Subcutaneous abdominal adipose tissue (tissue), 5 donors: ENCODE data around the gene CCSER1.

Experiments used
- H3K27ac ChIP-seq: one replicate; pipeline ENCODE4 v1.7.0; 2013; ENCODE audit warnings: low read depth, mild to moderate bottlenecking, inconsistent platforms, low read length, moderate library complexity
- H3K27me3 ChIP-seq, 5 donors: one replicate each; pipeline ENCODE4 v1.7.0; 2013; ENCODE audit warnings: low read length in 5 of 5, inconsistent platforms in 1 of 5; ENCODE audit not compliant: control insufficient read depth in 5 of 5, insufficient read depth in 4 of 5
- H3K36me3 ChIP-seq, 5 donors: one replicate each; pipeline ENCODE4 v1.7.0; 2013; ENCODE audit warnings: low read length in 5 of 5; ENCODE audit not compliant: control insufficient read depth in 5 of 5, insufficient read depth in 5 of 5
- H3K4me1 ChIP-seq, 5 donors: one replicate each; pipeline ENCODE4 v1.7.0; 2013; ENCODE audit warnings: low read length in 5 of 5, mild to moderate bottlenecking in 3 of 5, moderate library complexity in 1 of 5; ENCODE audit not compliant: control insufficient read depth in 5 of 5, insufficient read depth in 5 of 5
- H3K4me3 ChIP-seq, 5 donors: one replicate each; pipeline ENCODE4 v1.7.0; 2013; ENCODE audit warnings: low read length in 5 of 5, low read depth in 1 of 5
- H3K9ac ChIP-seq, 5 donors: one replicate each; pipeline ENCODE4 v1.7.0; 2013; ENCODE audit warnings: low read length in 5 of 5, mild to moderate bottlenecking in 4 of 5, moderate library complexity in 3 of 5
- H3K9me3 ChIP-seq, 5 donors: one replicate each; pipeline ENCODE4 v1.7.0; 2013; ENCODE audit warnings: low read length in 5 of 5; ENCODE audit not compliant: control insufficient read depth in 5 of 5
- donor health status: healthy.
- donor health status: healthy.
- donor health status: healthy.
- donor health status: healthy.
- donor health status: healthy.

CCSER1 gene

DNA sequence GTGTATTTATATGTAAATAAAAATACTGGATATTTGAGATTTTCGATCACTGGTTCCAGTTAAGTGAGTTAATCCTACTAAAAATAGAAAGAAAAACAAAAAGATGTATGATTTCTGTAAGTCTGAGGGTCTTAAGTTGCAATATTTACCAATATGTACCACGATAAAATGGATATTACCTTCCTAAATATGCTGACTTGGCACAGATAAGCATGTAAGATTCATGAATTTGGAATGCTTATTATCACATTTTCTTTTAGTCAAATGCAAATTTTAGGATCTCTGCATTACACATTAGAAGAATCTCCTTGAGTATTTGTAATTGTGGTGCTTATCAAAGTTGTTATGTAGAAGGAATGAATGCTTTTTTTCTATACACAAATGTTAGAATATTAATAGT lies 1158.3 kb downstream of the CCSER1 start:
- Histone ChIP-seq H3K4me3 (no peak overlapping the region), H3K36me3 (no peaks in the 10 kb centered on the region), H3K9ac (no peak overlapping the region)

DNA sequence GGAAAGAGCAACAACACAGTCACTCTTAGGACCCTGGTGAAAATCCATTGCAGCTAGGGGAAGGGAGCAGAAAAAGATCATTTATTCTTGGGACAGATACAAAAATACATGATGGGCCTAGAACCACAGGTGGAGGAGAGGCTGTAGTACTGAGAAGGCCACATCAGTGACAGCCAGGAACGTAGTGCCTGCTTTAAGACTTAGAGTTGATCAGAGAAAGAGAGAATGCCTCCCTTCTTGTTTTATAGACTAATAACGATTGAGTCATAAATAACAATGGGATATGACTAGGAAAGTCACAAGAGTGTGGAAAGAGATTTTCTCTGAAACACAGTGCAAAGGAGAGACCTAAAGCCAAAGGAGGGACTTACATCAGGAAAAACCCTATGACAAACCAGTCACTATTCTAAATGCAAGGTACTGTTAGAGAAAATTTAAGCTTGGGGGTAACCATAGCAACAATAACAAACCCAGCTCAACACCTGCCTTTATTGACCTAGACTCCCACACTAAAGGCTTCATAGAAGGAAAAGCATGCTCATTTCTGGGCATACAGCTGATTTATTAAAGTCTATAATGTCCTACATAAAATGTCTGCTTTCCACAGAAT lies 1161.6 kb downstream of the CCSER1 start:
- Histone ChIP-seq H3K4me1 (no peaks in the 10 kb centered on the region), H3K4me3 (no peak overlapping the region), H3K9me3 (no peaks in the 10 kb centered on the region), H3K9ac (no peak overlapping the region), H3K27ac (no peak overlapping the region), H3K36me3 (no peaks in the 10 kb centered on the region), H3K27me3 (no peaks in the 10 kb centered on the region)

More for the DNA sequence above, 1158.3 kb downstream of the CCSER1 start:
- Histone ChIP-seq H3K9me3 (no peaks in the 10 kb centered on the region), H3K4me1 (no peaks in the 10 kb centered on the region), H3K27ac (no peak overlapping the region), H3K27me3 (no peaks in the 10 kb centered on the region)

DNA sequence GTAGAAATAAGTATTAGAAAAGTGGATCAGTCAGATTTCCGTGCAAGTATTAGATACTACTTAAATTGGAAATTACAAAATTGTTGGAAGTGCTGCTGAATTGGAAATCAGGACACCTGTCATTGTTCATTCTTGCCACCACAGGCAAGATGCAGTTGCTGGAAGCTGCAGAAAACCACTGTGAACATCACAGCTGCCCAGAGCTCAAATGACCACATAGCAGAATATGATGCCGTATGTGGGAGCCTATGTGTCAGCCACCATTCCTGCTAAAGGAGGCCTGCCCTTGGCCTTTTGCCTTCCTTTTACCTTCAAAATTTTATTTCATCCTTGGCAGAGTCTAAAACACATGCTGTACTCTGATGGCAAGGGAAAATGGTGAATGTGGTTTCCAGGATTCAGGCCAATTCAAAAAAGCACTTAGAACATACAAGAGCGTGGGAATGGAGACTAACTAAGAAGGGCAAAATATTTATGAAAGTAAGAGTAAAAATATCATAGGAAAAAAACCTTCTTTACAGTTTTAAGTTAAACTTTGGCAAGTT lies 1171.0 kb downstream of the CCSER1 start:
- no peak overlapping the region for H3K9ac ChIP-seq
- H3K9me3 ChIP-seq = peaks cover 0 to 8% (median 0%) of the 10 kb centered on the region in 5 donors
- H3K27me3 ChIP-seq = no peaks in the 10 kb centered on the region
- H3K27ac ChIP-seq = no peak overlapping the region
- no peaks in the 10 kb centered on the region for H3K4me1 ChIP-seq
- no peak overlapping the region for H3K4me3 ChIP-seq
- H3K36me3 ChIP-seq = no peaks in the 10 kb centered on the region

DNA sequence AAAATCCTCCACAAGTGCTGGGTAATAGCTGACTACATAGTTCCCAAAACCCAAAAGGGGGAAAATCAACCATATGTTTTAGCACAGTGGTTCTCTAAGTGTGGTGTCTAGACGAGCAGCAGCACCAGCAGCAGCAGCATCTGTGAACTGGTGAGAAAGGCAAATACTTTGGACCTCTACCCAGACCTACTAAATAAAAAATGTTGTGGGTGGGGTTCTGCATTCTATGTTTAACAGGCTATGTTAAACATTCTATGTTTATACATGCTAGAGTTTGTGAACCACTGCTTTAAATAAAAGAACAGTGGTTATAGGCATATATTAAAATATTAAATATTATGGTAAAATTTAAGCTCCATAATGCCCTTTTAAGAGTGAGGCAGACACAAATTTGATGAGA lies 1171.6 kb downstream of the CCSER1 start:
- Histone ChIP-seq H3K4me1 (no peaks in the 10 kb centered on the region), H3K27ac (no peak overlapping the region), H3K4me3 (no peak overlapping the region), H3K9ac (no peak overlapping the region), H3K9me3 (peaks cover 0 to 8% (median 0%) of the 10 kb centered on the region in 5 donors), H3K27me3 (no peaks in the 10 kb centered on the region), H3K36me3 (no peaks in the 10 kb centered on the region)

DNA sequence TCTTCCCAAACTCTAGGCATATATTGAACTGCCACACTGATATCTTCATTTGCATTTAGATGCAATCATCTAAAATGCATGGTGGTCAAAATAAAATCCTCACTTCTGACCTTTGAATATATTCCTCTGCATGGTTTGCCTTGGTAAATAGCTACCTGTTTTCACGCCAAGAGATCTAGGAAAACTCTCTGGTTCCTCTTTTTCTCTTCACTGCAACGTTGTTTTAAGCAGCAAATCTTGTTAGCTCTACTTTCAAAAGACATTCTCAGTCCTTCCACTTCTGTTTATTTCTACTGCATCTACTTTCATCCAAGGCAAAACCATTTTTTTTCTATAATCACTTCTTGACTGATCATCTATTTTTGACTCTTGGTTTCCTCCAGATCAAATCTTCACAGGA lies 1174.9 kb downstream of the CCSER1 start:
- no peak overlapping the region for H3K9ac ChIP-seq
- H3K36me3 ChIP-seq = no peaks in the 10 kb centered on the region
- H3K4me1 ChIP-seq = no peaks in the 10 kb centered on the region
- H3K27me3 ChIP-seq = no peaks in the 10 kb centered on the region
- H3K27ac ChIP-seq = no peak overlapping the region
- H3K4me3 ChIP-seq = no peak overlapping the region
- no peaks in the 10 kb centered on the region for H3K9me3 ChIP-seq

DNA sequence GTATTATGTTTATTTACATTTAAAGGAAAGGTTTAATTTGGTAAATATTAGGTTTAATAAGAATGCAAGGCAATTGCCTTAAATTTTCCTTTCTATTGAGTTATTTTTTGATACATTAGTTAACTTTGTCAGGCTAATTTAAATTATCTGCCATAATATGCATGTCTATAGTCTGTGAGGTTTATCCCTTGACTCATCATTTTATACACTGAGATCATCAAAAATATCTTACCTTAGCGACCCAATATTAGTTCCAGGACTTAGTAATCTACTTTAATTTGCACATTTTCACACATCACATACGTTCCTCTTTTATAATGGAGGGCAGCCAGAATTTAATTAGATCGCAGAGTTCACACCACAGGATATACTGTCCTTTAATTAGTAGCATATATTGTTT lies 1177.1 kb downstream of the CCSER1 start:
- Histone ChIP-seq H3K27ac (no peak overlapping the region), H3K9ac (no peak overlapping the region), H3K9me3 (no peaks in the 10 kb centered on the region), H3K27me3 (no peaks in the 10 kb centered on the region), H3K36me3 (no peaks in the 10 kb centered on the region), H3K4me3 (no peak overlapping the region), H3K4me1 (no peaks in the 10 kb centered on the region)

DNA sequence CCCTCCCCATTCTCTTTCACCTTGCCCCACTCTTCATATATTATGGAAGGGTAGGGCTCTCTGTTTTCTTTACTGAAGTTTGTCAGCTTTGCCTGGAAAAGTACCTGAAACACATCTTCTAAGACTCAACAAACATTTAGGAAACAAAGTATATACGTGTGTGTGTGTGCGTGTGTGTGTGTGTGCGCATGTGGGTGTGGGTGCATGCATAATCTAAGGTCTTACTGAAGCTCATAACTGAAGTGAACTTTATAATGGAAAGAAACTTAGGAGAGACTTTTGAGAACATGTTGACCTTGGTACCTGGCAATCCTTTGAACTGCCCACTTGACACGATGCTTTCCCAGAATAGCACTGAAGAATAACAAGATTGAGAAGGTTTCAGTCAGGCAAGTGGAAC lies 1190.2 kb downstream of the CCSER1 start:
- no peaks in the 10 kb centered on the region for H3K36me3 ChIP-seq
- H3K27me3 ChIP-seq = no peaks in the 10 kb centered on the region
- no peak overlapping the region for H3K9ac ChIP-seq

DNA sequence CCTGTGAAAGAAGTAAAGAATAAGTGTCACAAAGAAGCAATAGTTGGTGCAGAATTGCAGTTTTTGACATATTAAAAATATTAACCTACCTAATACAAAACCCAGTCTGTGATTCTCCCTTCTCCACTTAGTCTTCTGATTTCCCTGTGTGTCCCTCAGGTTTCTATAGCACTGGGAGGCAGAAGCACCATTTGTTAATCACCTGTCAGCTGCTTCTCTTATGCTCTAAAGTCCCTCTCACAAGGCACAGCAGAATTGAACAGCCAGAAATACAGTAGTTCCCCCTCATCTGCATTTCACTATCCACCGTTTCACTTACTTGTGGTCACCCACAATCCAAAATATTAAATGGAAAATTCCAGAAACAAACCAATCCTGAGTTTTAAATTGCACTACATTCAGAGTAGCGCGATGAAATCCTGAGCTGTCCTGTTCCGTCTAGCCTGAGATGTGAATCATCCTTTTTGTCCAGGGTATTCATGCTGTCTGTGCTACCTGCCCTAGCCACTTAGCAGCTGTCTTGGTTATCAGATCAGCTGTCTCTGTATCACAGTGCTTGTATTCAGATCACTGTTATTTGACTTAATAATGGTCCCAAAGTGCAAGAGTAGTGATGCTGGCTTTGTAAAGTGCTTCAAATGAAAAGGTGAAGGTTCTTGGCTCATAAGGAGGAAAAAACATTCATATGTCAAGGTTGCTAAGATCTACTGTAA lies 1192.5 kb downstream of the CCSER1 start:
- H3K4me3 ChIP-seq = no peak overlapping the region

More for the DNA sequence above, 1190.2 kb downstream of the CCSER1 start:
- H3K4me3 ChIP-seq = no peak overlapping the region
- no peak overlapping the region for H3K27ac ChIP-seq
- peaks cover 0 to 5% (median 0%) of the 10 kb centered on the region in 5 donors for H3K4me1 ChIP-seq
- no peaks in the 10 kb centered on the region for H3K9me3 ChIP-seq

DNA sequence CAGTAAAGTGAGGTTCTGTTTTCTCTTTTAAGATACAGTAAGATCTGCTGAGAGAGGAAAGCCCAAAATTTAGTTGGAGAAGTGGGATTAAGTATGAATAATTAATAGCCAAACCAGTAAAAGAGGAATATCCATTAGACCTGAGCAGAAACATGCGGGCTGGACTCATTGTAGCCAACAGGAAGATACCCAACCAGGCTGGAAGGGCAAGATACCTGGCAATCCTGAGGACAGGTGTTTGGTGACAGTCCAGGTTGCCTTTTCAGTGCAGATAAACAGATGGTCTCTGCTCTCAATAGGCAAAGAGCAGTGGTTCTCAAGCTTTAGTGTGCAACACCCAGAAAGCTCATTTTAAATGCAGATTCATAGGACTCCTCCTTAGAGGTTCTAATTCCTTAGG lies 1195.8 kb downstream of the CCSER1 start:
- Histone ChIP-seq H3K27me3 (no peaks in the 10 kb centered on the region), H3K36me3 (no peaks in the 10 kb centered on the region), H3K4me3 (no peak overlapping the region), H3K9ac (no peak overlapping the region), H3K27ac (no peak overlapping the region), H3K4me1 (no peaks in the 10 kb centered on the region), H3K9me3 (peaks cover 0 to 15% (median 11%) of the 10 kb centered on the region in 5 donors)

More for the DNA sequence above, 1192.5 kb downstream of the CCSER1 start:
- Histone ChIP-seq H3K27me3 (no peaks in the 10 kb centered on the region), H3K4me1 (no peaks in the 10 kb centered on the region), H3K9me3 (no peaks in the 10 kb centered on the region), H3K36me3 (no peaks in the 10 kb centered on the region), H3K27ac (no peak overlapping the region), H3K9ac (no peak overlapping the region)

DNA sequence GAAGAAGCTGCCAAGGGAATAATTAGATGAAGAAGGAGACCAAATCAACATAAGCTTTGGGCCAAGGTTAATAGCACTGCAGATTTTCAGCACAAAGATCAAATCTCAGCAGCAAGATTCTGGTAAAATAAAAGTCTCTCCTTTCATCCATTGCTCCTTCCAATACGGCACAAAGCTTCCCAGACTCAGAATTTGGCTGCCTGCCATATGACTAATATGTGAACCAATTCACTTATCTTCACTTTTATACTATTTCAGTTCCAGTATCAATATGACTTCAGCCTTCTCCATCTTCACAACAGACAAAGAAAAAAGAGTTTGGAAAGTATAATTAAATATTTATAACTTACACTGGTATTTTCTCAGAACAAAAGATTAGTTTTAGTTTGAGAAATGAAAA lies 1198.3 kb downstream of the CCSER1 start:
- Histone ChIP-seq H3K9me3 (peaks cover 0 to 15% (median 14%) of the 10 kb centered on the region in 5 donors), H3K36me3 (no peaks in the 10 kb centered on the region), H3K4me1 (no peaks in the 10 kb centered on the region), H3K27ac (no peak overlapping the region), H3K4me3 (no peak overlapping the region), H3K9ac (no peak overlapping the region), H3K27me3 (no peaks in the 10 kb centered on the region)
